Upper lobe of left lung (tissue), 6 donors: ENCODE results near the gene MIER3. TPM values are rescaled to one million over a fixed set of nuclear protein-coding genes. Genes with fewer than 3 reads are reported as not detected.

ENCODE experiments used
- ATAC-seq, 2 donors: fragments of 200-7000 bp; cut with Tn5 transposase; one replicate each; pipeline ENCODE4 v1.9.1; 2022; ENCODE audit warnings: mild to moderate bottlenecking in 2 of 2, moderate library complexity in 2 of 2; ENCODE audit not compliant: low FRiP score in 2 of 2
- DNase-seq, 2 donors: peaks; one replicate each; pipeline ENCODE4 v3.0.0-alpha.2; 2019 to 2020
- H3K27ac ChIP-seq, 4 donors: fragments of 200-600 bp; sonication (generic); one replicate each; pipeline ENCODE4 v1.5.1; 2016 to 2019
- H3K27me3 ChIP-seq, 4 donors: fragments of 200-600 bp; sonication (generic); one replicate each; pipeline ENCODE4 v1.5.1; 2017 to 2019
- H3K36me3 ChIP-seq, 4 donors: fragments of 200-600 bp; sonication (generic); one replicate each; pipeline ENCODE4 v1.5.1; 2016 to 2019
- H3K4me1 ChIP-seq, 4 donors: fragments of 200-600 bp; sonication (generic); one replicate each; pipeline ENCODE4 v1.5.1; 2018 to 2019
- H3K4me3 ChIP-seq, 4 donors: fragments of 200-600 bp; sonication (generic); one replicate each; pipeline ENCODE4 v1.5.1; 2017 to 2019; ENCODE audit warnings: mild to moderate bottlenecking in 2 of 4, moderate library complexity in 1 of 4
- H3K9me3 ChIP-seq, 4 donors: fragments of 200-600 bp; sonication (generic); one replicate each; pipeline ENCODE4 v1.5.1; 2018 to 2019
- CTCF ChIP-seq, 6 experiments: fragments of 450-650 bp in 4 of 6; fragments of 200-600 bp in 2 of 6; sonication (generic) in 2 of 6; IDR thresholded peaks; one replicate each; pipeline ENCODE4 v1.5.1; 2016 to 2019; ENCODE audit warnings: antibody characterized with exemption in 6 of 6
- EP300 ChIP-seq, 4 donors: sonication (generic); formaldehyde crosslinking; IDR thresholded peaks; one replicate each; pipeline ENCODE4 v1.5.1; 2017; ENCODE audit warnings: antibody characterized with exemption in 4 of 4, control low read depth in 2 of 4
- POLR2A ChIP-seq, 4 donors: fragments of 450-650 bp; IDR thresholded peaks; one replicate each; pipeline ENCODE4 v1.5.1; 2016 to 2017; ENCODE audit warnings: antibody characterized with exemption in 4 of 4, mild to moderate bottlenecking in 2 of 4
- POLR2AphosphoS5 ChIP-seq, 2 donors: sonication (generic); formaldehyde crosslinking; IDR thresholded peaks; one replicate each; pipeline ENCODE4 v1.5.1; 2017; ENCODE audit warnings: antibody characterized with exemption in 2 of 2
- WGBS, 2 donors: methylation state at CpG; one replicate each; pipeline ENCODE4 v1.1.5; 2017 to 2018; 5-methylcytosine and 5-hydroxymethylcytosine counted together
- total RNA-seq, 6 donors: library from RNA; depleted of rRNA in 4 of 6; stranded (reverse); fragments of >200 nt in 4 of 6; gene quantifications; one replicate each; pipeline versions ENCODE4 v1.1.0 to v1.2.1, GENCODE V29; 2016 to 2021
- donor health status: DM: no; HTN: no; CAD: no; lungs with moderate emphysema.
- donor health status: DM: no; HTN: yes; CAD: no; lungs with severe emphysema.

Gene MIER3
- total RNA-seq, 6 donors from 2014 or later = 11.3 to 20.5 (median 12.6) TPM

GRCh38 chr5:56917534-56917933 lies 34.4 kb downstream of the MIER3 start:
- DNase-seq = no peak
- Histone ChIP-seq H3K9me3 (no peaks in the 10 kb centered on the region), H3K27ac (no peak overlapping the region), H3K27me3 (no peaks in the 10 kb centered on the region), H3K4me3 (no peak overlapping the region), H3K4me1 (no peaks in the 10 kb centered on the region), H3K36me3 (peaks cover 0 to 21% (median 5%) of the 10 kb centered on the region in 4 donors)
- no peak for TF ChIP-seq EP300 (IDR thresholded peaks at IDR 0.05)
- no peak for TF ChIP-seq POLR2A (IDR thresholded peaks at IDR 0.05)
- TF ChIP-seq POLR2AphosphoS5 (IDR thresholded peaks at IDR 0.05) = no peak
- no peak for TF ChIP-seq CTCF (IDR thresholded peaks at IDR 0.05)
- WGBS, 2 donors = 77 to 84% methylated on average over 2 of the region's 2 CpGs
- ATAC-seq = no peak

GRCh38 chr5:56914678-56915077 lies 37.2 kb downstream of the MIER3 start:
- Histone ChIP-seq H3K4me1 (peaks cover 0 to 11% (median 6%) of the 10 kb centered on the region in 4 donors), H3K36me3 (peaks cover 0 to 2% (median 0%) of the 10 kb centered on the region in 4 donors), H3K9me3 (no peaks in the 10 kb centered on the region), H3K27me3 (no peaks in the 10 kb centered on the region), H3K27ac (no peak overlapping the region), H3K4me3 (no peak overlapping the region)
- 96 to 99% methylated on average over 2 of the region's 2 CpGs for WGBS, 2 donors
- no peak for TF ChIP-seq POLR2AphosphoS5 (IDR thresholded peaks at IDR 0.05)
- TF ChIP-seq POLR2A (IDR thresholded peaks at IDR 0.05) = no peak
- no peak for TF ChIP-seq EP300 (IDR thresholded peaks at IDR 0.05)
- no peak for TF ChIP-seq CTCF (IDR thresholded peaks at IDR 0.05)
- ATAC-seq (no peak), DNase-seq (no peak)

- H3K27me3 ChIP-seq = no peaks in the 10 kb centered on the region
- TF ChIP-seq POLR2AphosphoS5 (IDR thresholded peaks at IDR 0.05) (no peak), POLR2A (IDR thresholded peaks at IDR 0.05) (no peak), EP300 (IDR thresholded peaks at IDR 0.05) (no peak), CTCF (IDR thresholded peaks at IDR 0.05) (no peak)
- no peaks in the 10 kb centered on the region for H3K9me3 ChIP-seq
- H3K27ac ChIP-seq = no peak overlapping the region
- H3K36me3 ChIP-seq = no peaks in the 10 kb centered on the region
- no peak for ATAC-seq
- 91 to 96% methylated on average over 3 of the region's 3 CpGs for WGBS, 2 donors
- DNase-seq = no peak
- H3K4me1 ChIP-seq = peaks cover 0 to 11% (median 7%) of the 10 kb centered on the region in 4 donors
- H3K4me3 ChIP-seq = no peak overlapping the region
Observed at GRCh38 chr5:56913766-56914165, 38.2 kb downstream of the MIER3 start.

GRCh38 chr5:56910210-56910965 lies 41.5 kb downstream of the MIER3 start:
- TF ChIP-seq POLR2A (IDR thresholded peaks at IDR 0.05) (no peak), CTCF (IDR thresholded peaks at IDR 0.05) (no peak), EP300 (IDR thresholded peaks at IDR 0.05) (no peak), POLR2AphosphoS5 (IDR thresholded peaks at IDR 0.05) (no peak)
- 1% methylated on average over 29 of the region's 29 CpGs for WGBS, 2 donors
- peak overlapping the region; percentile 27 to 73 (median 70) for H3K4me3 ChIP-seq
- DNase-seq = peak in 1 of 2 donors; percentile 53
- H3K9me3 ChIP-seq = no peaks in the 10 kb centered on the region
- peaks cover 0 to 15% (median 7%) of the 10 kb centered on the region in 4 donors for H3K4me1 ChIP-seq
- ATAC-seq = peak; percentile 34 to 49
- H3K27me3 ChIP-seq = no peaks in the 10 kb centered on the region
- peak overlapping the region; percentile 91 to 97 (median 94) for H3K27ac ChIP-seq
- H3K36me3 ChIP-seq = no peaks in the 10 kb centered on the region
